Esophagus squamous epithelium (tissue), 5 donors: ENCODE measurements around the gene PI4KA. TPM values are rescaled to one million over a fixed set of nuclear protein-coding genes. Genes with fewer than 3 reads are reported as not detected.

Experiments
- DNase-seq: peaks from one replicate; lab custom pipeline; 2025; lab: John Stamatoyannopoulos, UW
- H3K27ac ChIP-seq, 4 donors: fragments of 200-600 bp; sonication (generic); one replicate each; pipeline ENCODE4 v1.5.1; 2016 to 2019; ENCODE audit warnings: mild to moderate bottlenecking in 1 of 4
- H3K27me3 ChIP-seq, 4 donors: fragments of 200-600 bp; sonication (generic); 1 replicate in 3 of 4; 2 replicates in 1 of 4; pipeline versions ENCODE4 v1.5.1 to v1.6.0; 2017 to 2021; ENCODE audit warnings: antibody characterized with exemption in 1 of 4
- H3K36me3 ChIP-seq, 3 donors: fragments of 200-600 bp; sonication (generic); one replicate each; pipeline ENCODE4 v1.5.1; 2016 to 2019
- H3K4me1 ChIP-seq, 3 donors: fragments of 200-600 bp; sonication (generic); one replicate each; pipeline ENCODE4 v1.5.1; 2017 to 2019
- H3K4me3 ChIP-seq, 4 donors: fragments of 200-600 bp; sonication (generic); 1 replicate in 3 of 4; 2 replicates in 1 of 4; pipeline ENCODE4 v1.5.1; 2016 to 2019; ENCODE audit warnings: mild to moderate bottlenecking in 2 of 4, moderate library complexity in 1 of 4
- H3K9me3 ChIP-seq, 3 donors: fragments of 200-600 bp; sonication (generic); one replicate each; pipeline ENCODE4 v1.5.1; 2016 to 2019
- CTCF ChIP-seq, 6 experiments: fragments of 450-650 bp in 4 of 6; fragments of 200-600 bp in 2 of 6; sonication (generic) in 2 of 6; IDR thresholded peaks; one replicate each; pipeline ENCODE4 v1.5.1; 2016 to 2019; ENCODE audit warnings: antibody characterized with exemption in 6 of 6, mild to moderate bottlenecking in 4 of 6, moderate library complexity in 4 of 6
- POLR2A ChIP-seq, 4 donors: fragments of 450-650 bp; IDR thresholded peaks; one replicate each; pipeline ENCODE4 v1.6.1; 2017; ENCODE audit warnings: antibody characterized with exemption in 4 of 4, mild to moderate bottlenecking in 4 of 4, moderate library complexity in 3 of 4
- WGBS, 2 donors: methylation state at CpG; one replicate each; pipeline ENCODE4 v1.1.5; 2018; 5-methylcytosine and 5-hydroxymethylcytosine counted together
- intact Hi-C: fragments of 100-400 bp; cut with DNase I; formaldehyde crosslinking; loops from one replicate; pipeline ENCODE4 v1.15.0; 2022
- total RNA-seq, 4 donors: library from RNA; depleted of rRNA; stranded (reverse); fragments of >200 nt; gene quantifications; one replicate each; pipeline ENCODE4 v1.1.0, GENCODE V29; 2016
- donor health status: DM: yes; HTN: yes; CAD: no.

Gene PI4KA
- total RNA-seq, 4 donors from 2014 or later, result 25.4 to 48.6 (median 33.8) TPM

GRCh38 chr22:20873214-20873613 is 14.6 kb upstream of the PI4KA start:
- no peaks in the 10 kb centered on the region for H3K9me3 ChIP-seq
- peaks cover 0 to 93% (median 9%) of the 10 kb centered on the region in 3 donors for H3K36me3 ChIP-seq
- DNase-seq, result no peak
- WGBS, 2 donors, result 89 to 95% methylated on average over 3 of the region's 3 CpGs
- no peaks in the 10 kb centered on the region for H3K27me3 ChIP-seq
- no peak overlapping the region for H3K27ac ChIP-seq
- TF ChIP-seq CTCF (IDR thresholded peaks at IDR 0.05) (no peak), POLR2A (IDR thresholded peaks at IDR 0.05) (no peak)
- peaks cover 0 to 8% (median 0%) of the 10 kb centered on the region in 3 donors for H3K4me1 ChIP-seq
- H3K4me3 ChIP-seq, result no peak overlapping the region
- intact Hi-C loops, result no loop called here

DNA sequence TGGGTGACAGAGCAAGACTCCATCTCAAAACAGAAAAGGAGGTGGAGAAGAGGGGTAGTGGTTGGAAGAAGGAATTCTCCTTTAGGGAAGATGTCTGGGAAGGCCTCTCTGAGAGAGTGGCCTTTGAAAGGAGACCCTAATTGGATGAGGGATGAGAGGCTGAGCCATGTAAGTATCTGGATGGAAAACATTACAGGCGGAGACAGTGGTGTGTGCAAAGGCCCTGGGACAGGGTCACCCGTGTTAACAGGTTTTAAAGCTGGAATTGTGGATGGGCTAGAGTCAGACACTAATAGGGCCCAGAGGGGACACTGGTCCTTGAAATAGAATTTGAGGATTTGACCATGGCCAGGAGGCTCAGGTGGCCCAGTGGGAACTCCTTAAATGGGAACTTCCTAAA is 10.6 kb upstream of the PI4KA start:
- 100% methylated on average over 1 to 2 of the region's 2 CpGs for WGBS, 2 donors
- Histone ChIP-seq H3K36me3 (peaks cover 0 to 82% (median 0%) of the 10 kb centered on the region in 3 donors), H3K4me3 (no peak overlapping the region), H3K9me3 (no peaks in the 10 kb centered on the region), H3K27me3 (no peaks in the 10 kb centered on the region), H3K4me1 (peaks cover 0 to 35% (median 8%) of the 10 kb centered on the region in 3 donors), H3K27ac (no peak overlapping the region)
- TF ChIP-seq CTCF (IDR thresholded peaks at IDR 0.05) (no peak), POLR2A (IDR thresholded peaks at IDR 0.05) (no peak)
- no peak for DNase-seq
- intact Hi-C loops, result loop anchor here (10.0 kb wide), 2 partner anchors 46 to 74 kb away; partner anchors contain the start of gene CRKL

- DNase-seq, result no peak
- peaks cover 3 to 35% (median 8%) of the 10 kb centered on the region in 3 donors for H3K4me1 ChIP-seq
- intact Hi-C loops, result loop anchor here (10.0 kb wide), 2 partner anchors 47 to 73 kb away; partner anchors contain the start of gene CRKL
- peak overlapping the region in 3 of 4 donors; percentile 74 to 89 (median 85) for H3K27ac ChIP-seq
- no peak overlapping the region for H3K4me3 ChIP-seq
- no peak for TF ChIP-seq POLR2A (IDR thresholded peaks at IDR 0.05)
- TF ChIP-seq CTCF (IDR thresholded peaks at IDR 0.05), result no peak
- WGBS, 2 donors, result 75 to 81% methylated on average over 6 to 7 of the region's 7 CpGs
- H3K9me3 ChIP-seq, result no peaks in the 10 kb centered on the region
- peaks cover 0 to 83% (median 0%) of the 10 kb centered on the region in 3 donors for H3K36me3 ChIP-seq
- H3K27me3 ChIP-seq, result no peaks in the 10 kb centered on the region
Observed at GRCh38 chr22:20868025-20868962, 9.7 kb upstream of the PI4KA start.

- Histone ChIP-seq H3K36me3 (peaks cover 0 to 83% (median 0%) of the 10 kb centered on the region in 3 donors), H3K27ac (peak overlapping the region in 3 of 4 donors; percentile 74 to 89 (median 85)), H3K27me3 (no peaks in the 10 kb centered on the region), H3K4me1 (peaks cover 8 to 44% (median 8%) of the 10 kb centered on the region in 3 donors), H3K4me3 (no peak overlapping the region), H3K9me3 (no peaks in the 10 kb centered on the region)
- intact Hi-C loops, result loop anchor here (10.0 kb wide), 2 partner anchors 47 to 73 kb away; partner anchors contain the start of gene CRKL
- 65 to 71% methylated on average over 8 to 11 of the region's 11 CpGs for WGBS, 2 donors
- TF ChIP-seq CTCF (IDR thresholded peaks at IDR 0.05), result no peak
- TF ChIP-seq POLR2A (IDR thresholded peaks at IDR 0.05), result peak in 2 of 4 donors; percentile 18 to 43
- no peak for DNase-seq
Observed at GRCh38 chr22:20867179-20868024, 8.8 kb upstream of the PI4KA start.
